NB4 (cell line): ENCODE results near the gene FBXO9.

Source experiments
- DNase-seq: peaks from one replicate; pipeline ENCODE4 v3.0.0; 2010; ENCODE audit warnings: low read depth
- H3K4me3 ChIP-seq: one replicate; pipeline ENCODE4 v1.5.1; 2011; ENCODE audit warnings: mild to moderate bottlenecking, low read depth, low read length, moderate library complexity
- CTCF ChIP-seq: IDR thresholded peaks from one replicate; pipeline ENCODE4 v1.5.1; 2012; ENCODE audit warnings: low read depth, low read length
- MYC ChIP-seq: IDR thresholded peaks from 2 replicates; pipeline ENCODE4 v1.6.1; 2011; ENCODE audit warnings: low read depth, low read length
- POLR2A ChIP-seq: IDR thresholded peaks from 2 replicates; pipeline ENCODE4 v1.6.1; 2011; ENCODE audit warnings: mild to moderate bottlenecking; ENCODE audit not compliant: insufficient read length; ENCODE audit errors: extremely low read depth
- TF ChIP-seq, protein P1 (sequence below): IDR thresholded peaks from 2 replicates; pipeline ENCODE4 v1.6.1; 2011; ENCODE audit warnings: low read depth, low read length

FBXO9 gene

DNA sequence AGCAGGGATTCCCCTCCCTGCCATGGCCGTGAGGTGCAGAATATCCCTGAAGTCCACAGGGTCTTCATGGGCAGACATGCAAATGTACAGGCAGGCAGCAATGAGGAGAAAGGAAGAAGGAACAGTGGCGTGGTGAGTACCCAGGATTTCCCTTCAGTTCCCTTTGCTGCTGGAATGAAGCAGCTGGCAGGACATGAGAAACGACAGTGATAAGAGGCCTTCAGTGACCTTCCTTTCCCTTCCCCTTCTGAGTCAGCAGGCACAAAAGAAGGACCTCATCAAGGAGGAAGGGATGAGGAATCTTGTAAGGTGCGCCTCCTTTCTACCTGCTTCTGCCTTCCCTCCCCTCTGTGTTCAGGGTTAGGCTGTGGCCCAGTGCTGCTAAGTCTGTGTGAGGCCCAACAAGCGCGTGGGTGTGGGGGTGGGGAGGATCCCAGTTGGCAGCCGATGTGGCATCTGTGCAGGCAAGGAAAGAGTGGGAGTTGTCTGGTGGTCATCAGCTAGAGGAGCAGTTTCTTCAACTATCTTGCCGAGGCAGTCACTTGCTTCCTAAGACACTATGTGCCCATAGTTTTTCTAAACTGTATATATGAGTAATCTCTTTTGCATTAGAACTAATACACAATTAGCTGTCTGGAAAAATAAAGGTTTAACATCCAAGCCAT is 29.5 kb upstream of the FBXO9 start:
- DNase-seq, result no peak
- H3K4me3 ChIP-seq, result no peak overlapping the region
- no peak for TF ChIP-seq MYC
- no peak for TF ChIP-seq POLR2A
- TF ChIP-seq CTCF, result no peak
- TF ChIP-seq, protein P1, sequence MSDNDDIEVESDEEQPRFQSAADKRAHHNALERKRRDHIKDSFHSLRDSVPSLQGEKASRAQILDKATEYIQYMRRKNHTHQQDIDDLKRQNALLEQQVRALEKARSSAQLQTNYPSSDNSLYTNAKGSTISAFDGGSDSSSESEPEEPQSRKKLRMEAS, result no peak

DNA sequence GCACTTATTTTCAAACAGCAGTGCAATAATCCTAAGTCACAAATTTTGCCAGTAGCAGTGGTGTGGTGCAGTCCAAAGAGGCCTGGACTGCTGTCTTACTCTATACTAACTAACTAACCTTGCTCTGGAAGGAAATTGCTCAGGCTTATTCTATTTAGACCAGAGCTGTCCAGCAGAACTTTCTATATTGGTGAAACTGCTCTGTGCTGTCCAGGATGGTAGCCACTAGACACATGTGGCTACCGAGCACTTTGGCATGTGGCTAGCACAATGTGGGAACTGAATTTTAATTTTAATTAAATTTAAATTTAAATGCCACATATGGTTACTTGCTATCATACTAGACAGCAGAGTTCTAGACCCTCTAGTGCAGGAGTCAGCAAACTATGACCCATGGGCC is 27.1 kb upstream of the FBXO9 start:
- TF ChIP-seq POLR2A, result no peak
- H3K4me3 ChIP-seq, result no peak overlapping the region
- no peak for DNase-seq

DNA sequence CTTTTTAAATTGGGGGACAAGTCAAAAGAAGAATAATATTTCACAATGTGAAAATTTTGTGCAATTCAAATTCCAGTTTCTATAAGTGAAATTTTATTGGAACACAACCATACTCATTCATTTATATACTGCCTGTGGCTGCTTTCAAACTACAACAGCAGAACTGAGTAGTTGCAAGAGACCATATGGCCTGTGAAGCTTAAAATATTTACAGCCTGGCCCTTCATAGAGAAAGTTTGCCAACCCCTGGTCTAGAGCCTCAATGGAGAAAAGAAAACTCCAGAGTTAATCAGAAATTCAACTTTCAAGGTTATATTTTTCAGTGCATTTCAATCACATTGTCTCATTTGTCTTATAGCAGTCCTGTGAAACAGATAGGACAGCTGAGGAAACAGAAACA is 26.6 kb upstream of the FBXO9 start:
- H3K4me3 ChIP-seq, result no peak overlapping the region
- DNase-seq, result no peak
- no peak for TF ChIP-seq POLR2A
- TF ChIP-seq MYC, result no peak
- TF ChIP-seq CTCF, result no peak
- TF ChIP-seq, protein P1, result no peak

GRCh38 chr6:53041356-53041755 is 23.8 kb upstream of the FBXO9 start:
- H3K4me3 ChIP-seq, result no peak overlapping the region
- DNase-seq, result no peak

DNA sequence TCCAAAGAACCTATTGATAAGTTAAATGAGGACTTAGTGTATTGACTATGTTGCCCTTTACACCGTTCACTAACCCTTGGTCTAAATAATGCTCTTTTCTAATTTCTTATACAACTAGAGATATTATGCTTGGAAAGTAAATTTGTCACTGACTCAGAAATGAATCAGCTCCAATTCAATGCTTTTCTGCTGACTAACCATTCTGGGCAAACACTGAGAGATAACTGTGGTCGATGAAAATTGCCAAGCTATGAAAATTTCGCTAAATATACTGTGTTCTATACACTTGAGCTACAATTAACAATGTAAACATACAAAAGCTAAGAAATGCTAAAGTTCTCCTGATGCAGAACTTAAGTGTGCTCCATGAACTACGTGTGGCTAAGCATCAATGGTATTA is 23.1 kb upstream of the FBXO9 start:
- no peak for DNase-seq
- TF ChIP-seq, protein P1, result no peak
- no peak for TF ChIP-seq MYC
- TF ChIP-seq POLR2A, result no peak
- no peak for TF ChIP-seq CTCF
- H3K4me3 ChIP-seq, result no peak overlapping the region

More at GRCh38 chr6:53041356-53041755, 23.8 kb upstream of the FBXO9 start:
- TF ChIP-seq MYC, result no peak
- TF ChIP-seq CTCF, result no peak
- TF ChIP-seq, protein P1, result no peak
- no peak for TF ChIP-seq POLR2A

GRCh38 chr6:53043581-53043980 is 21.6 kb upstream of the FBXO9 start:
- H3K4me3 ChIP-seq, result no peak overlapping the region
- DNase-seq, result no peak
- no peak for TF ChIP-seq POLR2A
- TF ChIP-seq, protein P1, result no peak
- no peak for TF ChIP-seq MYC
- TF ChIP-seq CTCF, result no peak
